Measurements from ENCODE around the gene PACRG.

Gene PACRG

GRCh38 chr6:163324688-163325389 is 597.1 kb downstream of the PACRG start:
- no peak for DNase-seq (ENCODE audit: low spot score)
- H3K36me3 ChIP-seq (ENCODE audit: low read depth) = no peaks in the 10 kb centered on the region
- H3K27ac ChIP-seq (ENCODE audit: poor library complexity, severe bottlenecking) = no peak overlapping the region
- H3K4me1 ChIP-seq (ENCODE audit: insufficient read depth, poor library complexity, severe bottlenecking) = no peaks in the 10 kb centered on the region
- no peak overlapping the region for H3K4me3 ChIP-seq (ENCODE audit: severe bottlenecking)
- no peaks in the 10 kb centered on the region for H3K9me3 ChIP-seq (ENCODE audit: severe bottlenecking)
- TF ChIP-seq, protein P1, sequence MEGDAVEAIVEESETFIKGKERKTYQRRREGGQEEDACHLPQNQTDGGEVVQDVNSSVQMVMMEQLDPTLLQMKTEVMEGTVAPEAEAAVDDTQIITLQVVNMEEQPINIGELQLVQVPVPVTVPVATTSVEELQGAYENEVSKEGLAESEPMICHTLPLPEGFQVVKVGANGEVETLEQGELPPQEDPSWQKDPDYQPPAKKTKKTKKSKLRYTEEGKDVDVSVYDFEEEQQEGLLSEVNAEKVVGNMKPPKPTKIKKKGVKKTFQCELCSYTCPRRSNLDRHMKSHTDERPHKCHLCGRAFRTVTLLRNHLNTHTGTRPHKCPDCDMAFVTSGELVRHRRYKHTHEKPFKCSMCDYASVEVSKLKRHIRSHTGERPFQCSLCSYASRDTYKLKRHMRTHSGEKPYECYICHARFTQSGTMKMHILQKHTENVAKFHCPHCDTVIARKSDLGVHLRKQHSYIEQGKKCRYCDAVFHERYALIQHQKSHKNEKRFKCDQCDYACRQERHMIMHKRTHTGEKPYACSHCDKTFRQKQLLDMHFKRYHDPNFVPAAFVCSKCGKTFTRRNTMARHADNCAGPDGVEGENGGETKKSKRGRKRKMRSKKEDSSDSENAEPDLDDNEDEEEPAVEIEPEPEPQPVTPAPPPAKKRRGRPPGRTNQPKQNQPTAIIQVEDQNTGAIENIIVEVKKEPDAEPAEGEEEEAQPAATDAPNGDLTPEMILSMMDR (IDR thresholded peaks at IDR 0.05; ENCODE audit: poor library complexity, severe bottlenecking) = no peak
- no peaks in the 10 kb centered on the region for H3K27me3 ChIP-seq (ENCODE audit: insufficient read depth, poor library complexity, severe bottlenecking)
- no peak for ATAC-seq (ENCODE audit: low read depth)

DNA sequence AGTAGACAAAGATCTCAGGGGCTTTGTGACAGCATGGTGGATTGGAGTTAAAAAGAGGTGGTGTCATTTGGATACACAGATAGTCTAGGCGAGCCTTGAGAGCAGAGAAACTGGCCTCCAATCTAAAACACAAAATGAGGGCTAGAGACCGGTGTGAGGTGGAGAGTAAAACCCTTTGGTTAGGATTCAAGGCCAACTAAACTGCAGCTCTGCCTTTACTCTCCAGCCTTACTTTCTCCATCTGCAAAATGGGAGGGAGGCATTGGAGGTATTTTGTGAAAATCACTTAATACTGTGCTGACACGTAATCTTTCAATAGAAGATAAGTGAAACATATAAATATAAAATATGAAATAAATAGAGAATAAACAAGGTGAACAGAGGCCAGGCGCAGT is 597.6 kb downstream of the PACRG start:
- Histone ChIP-seq H3K4me3 (ENCODE audit: severe bottlenecking) (no peak overlapping the region), H3K27me3 (ENCODE audit: insufficient read depth, poor library complexity, severe bottlenecking) (no peaks in the 10 kb centered on the region), H3K36me3 (ENCODE audit: low read depth) (no peaks in the 10 kb centered on the region), H3K27ac (ENCODE audit: poor library complexity, severe bottlenecking) (no peak overlapping the region), H3K9me3 (ENCODE audit: severe bottlenecking) (no peaks in the 10 kb centered on the region), H3K4me1 (ENCODE audit: insufficient read depth, poor library complexity, severe bottlenecking) (no peaks in the 10 kb centered on the region)
- no peak for ATAC-seq (ENCODE audit: low read depth)
- DNase-seq (ENCODE audit: low spot score) = no peak
- TF ChIP-seq, protein P1 (IDR thresholded peaks at IDR 0.05; ENCODE audit: poor library complexity, severe bottlenecking) = no peak

DNA sequence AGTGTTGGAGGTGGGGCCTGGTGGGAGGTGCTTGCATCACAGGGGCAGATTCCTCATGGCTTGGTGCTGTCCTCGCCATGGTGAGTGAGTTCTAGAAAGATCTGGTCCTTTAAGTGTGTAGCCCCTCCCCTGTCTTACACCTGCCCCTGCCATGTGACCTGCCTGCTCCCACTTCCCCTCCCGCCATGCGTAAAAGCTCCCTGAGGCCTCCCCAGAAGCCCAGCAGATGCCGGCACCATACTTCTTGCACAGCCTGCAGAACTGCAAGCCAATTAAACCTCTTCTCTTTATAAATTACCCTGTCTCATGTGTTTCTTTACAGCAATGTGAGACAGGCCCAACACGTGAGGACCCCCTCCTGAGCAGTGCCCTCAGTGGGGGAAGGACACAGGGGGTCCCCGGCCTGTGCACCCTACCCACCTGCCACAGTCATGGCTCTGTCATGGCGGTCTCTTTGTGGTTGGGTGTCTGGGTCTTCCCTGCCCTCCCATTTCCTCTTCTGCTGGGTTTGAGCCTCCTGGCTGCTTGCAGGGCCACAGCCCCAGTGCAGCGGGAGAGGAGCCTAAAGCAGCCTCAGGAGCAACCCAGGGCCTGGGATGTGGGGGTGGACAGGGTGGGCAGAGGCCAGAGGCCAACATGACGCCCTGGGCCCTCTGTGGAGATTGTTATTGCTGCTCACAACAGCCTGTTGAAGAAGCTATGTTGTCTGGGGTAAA is 599.5 kb downstream of the PACRG start:
- H3K4me1 ChIP-seq (ENCODE audit: insufficient read depth, poor library complexity, severe bottlenecking) = no peaks in the 10 kb centered on the region
- no peaks in the 10 kb centered on the region for H3K36me3 ChIP-seq (ENCODE audit: low read depth)
- DNase-seq (ENCODE audit: low spot score) (no peak), ATAC-seq (ENCODE audit: low read depth) (no peak)
- H3K27me3 ChIP-seq (ENCODE audit: insufficient read depth, poor library complexity, severe bottlenecking) = no peaks in the 10 kb centered on the region
- H3K4me3 ChIP-seq (ENCODE audit: severe bottlenecking) = no peak overlapping the region
- TF ChIP-seq, protein P1 (IDR thresholded peaks at IDR 0.05; ENCODE audit: poor library complexity, severe bottlenecking) = no peak
- no peak overlapping the region for H3K27ac ChIP-seq (ENCODE audit: poor library complexity, severe bottlenecking)
- no peaks in the 10 kb centered on the region for H3K9me3 ChIP-seq (ENCODE audit: severe bottlenecking)

GRCh38 chr6:163327921-163328320 is 600.1 kb downstream of the PACRG start:
- TF ChIP-seq, protein P1 (IDR thresholded peaks at IDR 0.05; ENCODE audit: poor library complexity, severe bottlenecking) = no peak
- Histone ChIP-seq H3K4me1 (ENCODE audit: insufficient read depth, poor library complexity, severe bottlenecking) (no peaks in the 10 kb centered on the region), H3K27ac (ENCODE audit: poor library complexity, severe bottlenecking) (no peak overlapping the region), H3K4me3 (ENCODE audit: severe bottlenecking) (no peak overlapping the region), H3K27me3 (ENCODE audit: insufficient read depth, poor library complexity, severe bottlenecking) (no peaks in the 10 kb centered on the region), H3K36me3 (ENCODE audit: low read depth) (no peaks in the 10 kb centered on the region), H3K9me3 (ENCODE audit: severe bottlenecking) (no peaks in the 10 kb centered on the region)
- DNase-seq (ENCODE audit: low spot score) (no peak), ATAC-seq (ENCODE audit: low read depth) (no peak)

GRCh38 chr6:163328411-163328810 is 600.6 kb downstream of the PACRG start:
- H3K27me3 ChIP-seq (ENCODE audit: insufficient read depth, poor library complexity, severe bottlenecking) = no peaks in the 10 kb centered on the region
- no peaks in the 10 kb centered on the region for H3K36me3 ChIP-seq (ENCODE audit: low read depth)
- no peak overlapping the region for H3K4me3 ChIP-seq (ENCODE audit: severe bottlenecking)
- no peak for DNase-seq (ENCODE audit: low spot score)
- H3K9me3 ChIP-seq (ENCODE audit: severe bottlenecking) = no peaks in the 10 kb centered on the region
- no peak for ATAC-seq (ENCODE audit: low read depth)
- no peak overlapping the region for H3K27ac ChIP-seq (ENCODE audit: poor library complexity, severe bottlenecking)
- TF ChIP-seq, protein P1 (IDR thresholded peaks at IDR 0.05; ENCODE audit: poor library complexity, severe bottlenecking) = no peak
- H3K4me1 ChIP-seq (ENCODE audit: insufficient read depth, poor library complexity, severe bottlenecking) = no peaks in the 10 kb centered on the region
